ENCODE measurements around the gene MAP3K2.
"Not testable (repeated sequence)": the region's sequence is repeated elsewhere in the genome, so short reads cannot be mapped to it uniquely, and the experiment has no call there.

The MAP3K2 gene

DNA sequence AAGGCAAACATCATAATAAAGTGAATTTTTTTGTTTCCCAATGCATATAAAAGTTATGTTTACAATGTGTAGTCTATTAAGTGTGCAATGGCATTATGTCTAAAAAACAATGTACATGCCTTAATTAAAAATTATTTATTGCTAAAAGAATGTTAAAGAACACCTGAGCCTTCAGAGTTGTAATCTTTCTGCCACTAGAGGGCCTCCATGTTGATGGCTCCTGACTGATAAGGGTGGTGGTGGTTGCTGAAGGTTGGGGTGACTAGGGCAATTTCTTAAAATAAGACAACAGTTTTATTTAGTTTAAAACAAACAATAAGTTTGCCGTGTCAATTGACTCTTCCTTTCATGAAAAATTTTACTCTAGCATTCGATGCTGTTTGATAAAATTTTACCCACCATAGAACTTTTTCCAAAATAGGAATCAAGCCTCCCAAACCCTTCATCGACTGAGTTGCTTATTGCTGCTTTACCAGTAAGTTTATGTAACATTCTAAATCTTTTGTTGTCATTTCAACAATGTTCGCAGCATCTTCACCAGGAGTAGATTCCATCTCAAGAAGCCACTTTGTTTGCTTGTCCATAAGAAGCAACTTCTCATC is 32.3 kb downstream of the MAP3K2 start:
- Histone ChIP-seq H3K4me2 (ENCODE audit: insufficient read depth, low read length, poor library complexity, severe bottlenecking) (no peak overlapping the region), H3K27me3 (ENCODE audit: control insufficient read depth in 3 of 3, insufficient read depth in 3 of 3, low read depth in 1 of 3, low read length in 3 of 3) (no peaks in the 10 kb centered on the region), H3K79me1 (ENCODE audit: low read depth, low read length) (peaks cover 4% of the 10 kb centered on the region), H2BK12ac (ENCODE audit: low read length) (no peak overlapping the region), H4K91ac (ENCODE audit: low read depth, low read length, poor library complexity) (no peak overlapping the region), H4K8ac (ENCODE audit: low read depth, low read length) (no peak overlapping the region), H2BK120ac (ENCODE audit: low read depth, low read length) (no peak overlapping the region), H3K18ac (ENCODE audit: low read length) (no peak overlapping the region), H3K9ac (ENCODE audit: low read depth, low read length, poor library complexity) (no peak overlapping the region), H3K4ac (ENCODE audit: low read length) (no peak overlapping the region), H3K23ac (ENCODE audit: low read depth, low read length, poor library complexity) (no peak overlapping the region), H3K4me3 (ENCODE audit: low read length in 2 of 2) (no peak overlapping the region), H2AFZ (ENCODE audit: low read length) (no peak overlapping the region), H2BK15ac (ENCODE audit: low read length) (no peak overlapping the region), H3K4me1 (ENCODE audit: control insufficient read depth in 2 of 2, insufficient read depth in 1 of 2, low read depth in 1 of 2, low read length in 2 of 2) (no peaks in the 10 kb centered on the region), H2BK5ac (ENCODE audit: low read length) (no peak overlapping the region), H3K27ac (replicated peaks; ENCODE audit: low read length) (no peak overlapping the region), H2AK5ac (ENCODE audit: low read depth, low read length) (no peak overlapping the region), H3K9me3 (replicated peaks in 1 of 2; ENCODE audit: control insufficient read depth in 2 of 2, insufficient read depth in 1 of 2, low read depth in 1 of 2, low read length in 2 of 2) (peaks cover 0 to 3% of the 10 kb centered on the region in 2 donors), H3K36me3 (replicated peaks in 1 of 2; ENCODE audit: control insufficient read depth in 2 of 2, insufficient read depth in 2 of 2, low read length in 2 of 2) (no peaks in the 10 kb centered on the region), H3K14ac (ENCODE audit: low read length) (no peak overlapping the region)
- no CpG with 5 or more reads among the region's 4 CpGs for WGBS, 2 donors (ENCODE audit: extremely low coverage in 2 of 2, insufficient read length in 2 of 2, insufficient replicate concordance in 1 of 2)
- DNase-seq (ENCODE audit: low spot score), result no peak

DNA sequence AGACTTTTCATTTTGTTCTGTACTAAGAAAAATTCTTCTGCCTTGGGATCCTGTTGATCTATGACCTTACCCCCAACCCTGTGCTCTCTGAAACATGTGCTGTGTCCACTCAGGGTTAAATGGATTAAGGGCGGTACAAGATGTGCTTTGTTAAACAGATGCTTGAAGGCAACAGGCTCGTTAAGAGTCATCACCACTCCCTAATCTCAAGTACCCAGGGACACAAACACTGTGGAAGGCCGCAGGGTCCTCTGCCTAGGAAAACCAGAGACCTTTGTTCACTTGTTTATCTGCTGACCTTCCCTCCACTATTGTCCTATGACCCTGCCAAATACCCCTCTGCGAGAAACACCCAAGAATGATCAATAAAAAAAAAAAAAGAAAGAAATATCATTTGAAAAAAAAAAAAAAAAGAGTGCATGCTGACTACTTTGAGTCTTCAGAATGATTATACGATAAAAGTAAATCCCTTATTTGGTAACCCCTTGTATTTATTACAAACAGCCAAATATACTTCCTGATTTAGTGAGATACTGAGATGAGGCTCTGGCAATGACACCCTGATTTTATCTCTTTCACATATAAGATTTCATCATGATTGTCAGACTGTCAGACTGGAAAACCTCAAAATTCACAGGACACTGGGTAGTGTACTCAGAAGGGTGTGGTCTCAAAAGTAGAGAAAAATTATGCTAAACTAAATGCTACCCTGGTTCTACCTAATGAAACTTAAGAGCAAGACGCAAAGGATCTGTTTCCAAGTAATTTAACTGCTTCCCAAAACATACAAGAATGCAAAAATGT is 33.7 kb downstream of the MAP3K2 start:
- H3K79me1 ChIP-seq (ENCODE audit: low read depth, low read length); H3K23ac ChIP-seq (ENCODE audit: low read depth, low read length, poor library complexity); H4K8ac ChIP-seq (ENCODE audit: low read depth, low read length); H3K4ac ChIP-seq (ENCODE audit: low read length); H2BK15ac ChIP-seq (ENCODE audit: low read length); H4K91ac ChIP-seq (ENCODE audit: low read depth, low read length, poor library complexity); H2BK12ac ChIP-seq (ENCODE audit: low read length); H3K9ac ChIP-seq (ENCODE audit: low read depth, low read length, poor library complexity); DNase-seq (ENCODE audit: low spot score); H3K4me1 ChIP-seq (ENCODE audit: control insufficient read depth in 2 of 2, insufficient read depth in 1 of 2, low read depth in 1 of 2, low read length in 2 of 2); H3K18ac ChIP-seq (ENCODE audit: low read length); H3K4me3 ChIP-seq (ENCODE audit: low read length in 2 of 2); H3K27me3 ChIP-seq (ENCODE audit: control insufficient read depth in 3 of 3, insufficient read depth in 3 of 3, low read depth in 1 of 3, low read length in 3 of 3); H2AK5ac ChIP-seq (ENCODE audit: low read depth, low read length); H3K36me3 ChIP-seq (replicated peaks in 1 of 2; ENCODE audit: control insufficient read depth in 2 of 2, insufficient read depth in 2 of 2, low read length in 2 of 2); H3K14ac ChIP-seq (ENCODE audit: low read length); H3K27ac ChIP-seq (replicated peaks; ENCODE audit: low read length); H3K9me3 ChIP-seq (replicated peaks in 1 of 2; ENCODE audit: control insufficient read depth in 2 of 2, insufficient read depth in 1 of 2, low read depth in 1 of 2, low read length in 2 of 2); H3K4me2 ChIP-seq (ENCODE audit: insufficient read depth, low read length, poor library complexity, severe bottlenecking); H2BK120ac ChIP-seq (ENCODE audit: low read depth, low read length); H2BK5ac ChIP-seq (ENCODE audit: low read length); H2AFZ ChIP-seq (ENCODE audit: low read length): not testable (repeated sequence)
- no CpG with 5 or more reads among the region's 6 CpGs for WGBS, 2 donors (ENCODE audit: extremely low coverage in 2 of 2, insufficient read length in 2 of 2, insufficient replicate concordance in 1 of 2)

DNA sequence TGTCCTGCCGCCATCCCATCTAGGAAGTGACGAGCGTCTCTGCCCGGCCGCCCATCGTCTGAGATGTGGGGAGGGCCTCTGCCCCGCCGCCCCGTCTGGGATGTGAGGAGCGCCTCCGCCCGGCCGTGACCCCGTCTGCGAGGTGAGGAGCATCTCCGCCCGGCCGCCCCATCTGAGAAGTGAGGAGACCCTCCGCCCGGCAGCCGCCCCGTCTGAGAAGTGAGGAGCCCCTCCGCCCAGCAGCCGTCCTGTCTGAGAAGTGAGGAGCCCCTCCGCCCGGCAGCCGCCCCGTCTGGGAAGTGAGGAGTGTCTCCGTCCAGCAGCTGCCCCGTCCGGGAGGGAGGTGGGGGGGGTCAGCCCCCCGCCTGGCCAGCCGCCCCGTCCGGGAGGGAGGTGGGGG is 34.6 kb downstream of the MAP3K2 start:
- H3K27ac ChIP-seq (replicated peaks; ENCODE audit: low read length); H3K9ac ChIP-seq (ENCODE audit: low read depth, low read length, poor library complexity); DNase-seq (ENCODE audit: low spot score); H3K4me3 ChIP-seq (ENCODE audit: low read length in 2 of 2); H3K9me3 ChIP-seq (replicated peaks in 1 of 2; ENCODE audit: control insufficient read depth in 2 of 2, insufficient read depth in 1 of 2, low read depth in 1 of 2, low read length in 2 of 2); H2AK5ac ChIP-seq (ENCODE audit: low read depth, low read length); H4K8ac ChIP-seq (ENCODE audit: low read depth, low read length); H3K4me1 ChIP-seq (ENCODE audit: control insufficient read depth in 2 of 2, insufficient read depth in 1 of 2, low read depth in 1 of 2, low read length in 2 of 2); H3K4ac ChIP-seq (ENCODE audit: low read length); H2BK12ac ChIP-seq (ENCODE audit: low read length); H3K18ac ChIP-seq (ENCODE audit: low read length); H3K4me2 ChIP-seq (ENCODE audit: insufficient read depth, low read length, poor library complexity, severe bottlenecking); H2AFZ ChIP-seq (ENCODE audit: low read length); H3K14ac ChIP-seq (ENCODE audit: low read length); H4K91ac ChIP-seq (ENCODE audit: low read depth, low read length, poor library complexity); H3K79me1 ChIP-seq (ENCODE audit: low read depth, low read length); H3K27me3 ChIP-seq (ENCODE audit: control insufficient read depth in 3 of 3, insufficient read depth in 3 of 3, low read depth in 1 of 3, low read length in 3 of 3); H2BK5ac ChIP-seq (ENCODE audit: low read length); H2BK15ac ChIP-seq (ENCODE audit: low read length); H2BK120ac ChIP-seq (ENCODE audit: low read depth, low read length); H3K36me3 ChIP-seq (replicated peaks in 1 of 2; ENCODE audit: control insufficient read depth in 2 of 2, insufficient read depth in 2 of 2, low read length in 2 of 2); H3K23ac ChIP-seq (ENCODE audit: low read depth, low read length, poor library complexity): not testable (repeated sequence)
- no CpG with 5 or more reads among the region's 35 CpGs for WGBS, 2 donors (ENCODE audit: extremely low coverage in 2 of 2, insufficient read length in 2 of 2, insufficient replicate concordance in 1 of 2)

DNA sequence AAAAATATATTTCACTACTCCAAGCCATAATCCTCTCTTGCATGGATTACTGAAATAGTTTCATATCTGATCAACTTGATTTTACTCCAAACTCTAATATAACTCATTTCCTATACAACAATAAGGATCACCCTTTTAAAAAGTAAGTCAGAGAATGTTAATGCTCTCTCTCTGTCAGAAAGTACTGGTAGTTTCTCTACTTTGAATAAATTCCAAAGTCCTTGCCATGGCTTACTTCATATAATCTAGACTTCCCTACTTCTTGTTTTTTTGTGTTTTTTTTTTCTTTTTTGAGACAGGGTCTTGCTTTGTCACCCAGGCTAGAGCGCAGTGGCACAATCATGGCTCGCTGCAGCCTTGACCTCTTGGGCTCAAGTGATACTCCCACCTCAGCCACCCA is 36.2 kb downstream of the MAP3K2 start:
- Histone ChIP-seq H3K9ac (ENCODE audit: low read depth, low read length, poor library complexity) (no peak overlapping the region), H3K36me3 (replicated peaks in 1 of 2; ENCODE audit: control insufficient read depth in 2 of 2, insufficient read depth in 2 of 2, low read length in 2 of 2) (no peaks in the 10 kb centered on the region), H2AK5ac (ENCODE audit: low read depth, low read length) (no peak overlapping the region), H2AFZ (ENCODE audit: low read length) (no peak overlapping the region), H2BK15ac (ENCODE audit: low read length) (no peak overlapping the region), H3K27ac (replicated peaks; ENCODE audit: low read length) (no peak overlapping the region), H3K27me3 (ENCODE audit: control insufficient read depth in 3 of 3, insufficient read depth in 3 of 3, low read depth in 1 of 3, low read length in 3 of 3) (no peaks in the 10 kb centered on the region), H2BK12ac (ENCODE audit: low read length) (no peak overlapping the region), H2BK120ac (ENCODE audit: low read depth, low read length) (no peak overlapping the region), H3K14ac (ENCODE audit: low read length) (no peak overlapping the region), H4K8ac (ENCODE audit: low read depth, low read length) (no peak overlapping the region), H3K4ac (ENCODE audit: low read length) (no peak overlapping the region), H3K79me1 (ENCODE audit: low read depth, low read length) (peaks cover 7% of the 10 kb centered on the region), H3K4me1 (ENCODE audit: control insufficient read depth in 2 of 2, insufficient read depth in 1 of 2, low read depth in 1 of 2, low read length in 2 of 2) (no peaks in the 10 kb centered on the region), H3K4me2 (ENCODE audit: insufficient read depth, low read length, poor library complexity, severe bottlenecking) (no peak overlapping the region), H2BK5ac (ENCODE audit: low read length) (no peak overlapping the region), H3K9me3 (replicated peaks in 1 of 2; ENCODE audit: control insufficient read depth in 2 of 2, insufficient read depth in 1 of 2, low read depth in 1 of 2, low read length in 2 of 2) (peaks cover 0 to 3% of the 10 kb centered on the region in 2 donors), H3K18ac (ENCODE audit: low read length) (no peak overlapping the region), H4K91ac (ENCODE audit: low read depth, low read length, poor library complexity) (no peak overlapping the region), H3K23ac (ENCODE audit: low read depth, low read length, poor library complexity) (no peak overlapping the region), H3K4me3 (ENCODE audit: low read length in 2 of 2) (no peak overlapping the region)
- WGBS, 2 donors (ENCODE audit: extremely low coverage in 2 of 2, insufficient read length in 2 of 2, insufficient replicate concordance in 1 of 2), result no CpG with 5 or more reads among the region's 2 CpGs
- DNase-seq (ENCODE audit: low spot score), result no peak
